Vagina (tissue), 2 donors: ENCODE results near the gene UBE4B.

ENCODE experiments used
- POLR2AphosphoS5 ChIP-seq, 2 donors: sonication (generic); formaldehyde crosslinking; IDR thresholded peaks; one replicate each; pipeline ENCODE4 v1.9.0; 2017; ENCODE audit warnings: antibody characterized with exemption in 2 of 2, mild to moderate bottlenecking in 2 of 2, low read depth in 1 of 2; ENCODE audit not compliant: insufficient read depth in 1 of 2
- TF ChIP-seq, protein P1 (sequence below), 3 experiments: fragments of 450-650 bp in 2 of 3; fragments of 200-600 bp in 1 of 3; sonication (generic) in 1 of 3; IDR thresholded peaks; one replicate each; pipeline ENCODE4 v1.5.1; 2017 to 2019; ENCODE audit warnings: antibody characterized with exemption in 3 of 3, mild to moderate bottlenecking in 2 of 3, moderate library complexity in 2 of 3

DNA sequence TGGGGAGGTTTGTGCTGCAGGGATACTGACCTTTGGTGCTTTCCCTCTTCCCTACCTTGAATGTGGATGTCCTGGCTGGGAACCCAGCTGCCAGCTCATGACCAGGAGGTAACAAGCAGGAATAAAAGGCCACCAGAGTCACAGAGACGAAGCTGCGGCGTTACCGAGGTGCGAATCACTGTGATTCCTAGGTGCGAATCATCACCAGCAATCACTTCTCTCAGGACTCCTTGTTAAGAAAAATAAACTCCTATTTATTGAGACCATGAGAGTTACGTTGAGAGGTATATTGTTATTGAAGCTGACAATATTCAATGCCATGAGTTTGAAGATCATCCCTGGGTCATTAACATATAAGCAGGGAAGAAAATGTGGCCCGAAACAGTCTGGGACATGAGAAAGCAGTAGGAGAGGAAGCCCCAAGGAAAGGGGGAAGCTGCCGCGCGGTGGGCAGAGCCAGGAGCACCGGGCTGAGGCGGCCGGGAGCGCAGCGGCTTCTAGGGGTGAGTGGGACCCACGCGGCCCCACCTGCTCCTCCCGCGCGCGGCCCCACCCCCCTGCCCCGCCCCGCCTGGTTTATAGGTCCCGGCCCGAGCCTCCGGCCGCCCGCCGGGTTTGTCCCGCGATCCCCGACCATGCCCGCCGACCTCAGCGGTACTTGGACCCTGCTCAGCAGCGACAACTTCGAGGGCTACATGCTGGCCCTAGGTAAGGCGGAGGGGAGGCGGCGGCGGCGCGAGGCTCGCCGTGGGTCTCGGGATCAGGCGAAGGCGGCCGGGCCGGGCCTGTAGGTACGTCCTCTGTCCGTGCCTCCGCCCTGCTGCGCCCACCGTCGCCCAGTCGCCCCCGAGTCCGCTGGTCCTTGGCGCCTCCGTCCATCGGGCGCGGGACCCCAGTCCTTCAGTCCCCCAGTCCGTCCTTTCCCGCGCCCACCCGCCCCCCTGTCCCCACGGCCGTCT lies 35.9 kb upstream of the UBE4B start, which contains the start of gene RBP7:
- no peak for TF ChIP-seq POLR2AphosphoS5 (IDR thresholded peaks at IDR 0.05; ENCODE audit: insufficient read depth in 1 of 2, low read depth in 1 of 2)
- TF ChIP-seq, protein P1, sequence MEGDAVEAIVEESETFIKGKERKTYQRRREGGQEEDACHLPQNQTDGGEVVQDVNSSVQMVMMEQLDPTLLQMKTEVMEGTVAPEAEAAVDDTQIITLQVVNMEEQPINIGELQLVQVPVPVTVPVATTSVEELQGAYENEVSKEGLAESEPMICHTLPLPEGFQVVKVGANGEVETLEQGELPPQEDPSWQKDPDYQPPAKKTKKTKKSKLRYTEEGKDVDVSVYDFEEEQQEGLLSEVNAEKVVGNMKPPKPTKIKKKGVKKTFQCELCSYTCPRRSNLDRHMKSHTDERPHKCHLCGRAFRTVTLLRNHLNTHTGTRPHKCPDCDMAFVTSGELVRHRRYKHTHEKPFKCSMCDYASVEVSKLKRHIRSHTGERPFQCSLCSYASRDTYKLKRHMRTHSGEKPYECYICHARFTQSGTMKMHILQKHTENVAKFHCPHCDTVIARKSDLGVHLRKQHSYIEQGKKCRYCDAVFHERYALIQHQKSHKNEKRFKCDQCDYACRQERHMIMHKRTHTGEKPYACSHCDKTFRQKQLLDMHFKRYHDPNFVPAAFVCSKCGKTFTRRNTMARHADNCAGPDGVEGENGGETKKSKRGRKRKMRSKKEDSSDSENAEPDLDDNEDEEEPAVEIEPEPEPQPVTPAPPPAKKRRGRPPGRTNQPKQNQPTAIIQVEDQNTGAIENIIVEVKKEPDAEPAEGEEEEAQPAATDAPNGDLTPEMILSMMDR (IDR thresholded peaks at IDR 0.05) = no peak
